HL-60 (cell line): ENCODE results near the gene TRIO.

Experiments used
- POLR2AphosphoS5 ChIP-seq: IDR thresholded peaks from 2 replicates; pipeline ENCODE4 v1.6.1; 2012; ENCODE audit warnings: low read depth
- TF ChIP-seq, protein P1 (sequence below): IDR thresholded peaks from one replicate; pipeline ENCODE4 v1.5.1; 2011; ENCODE audit warnings: low read length, control low read depth, inconsistent platforms; ENCODE audit not compliant: insufficient read depth

DNA sequence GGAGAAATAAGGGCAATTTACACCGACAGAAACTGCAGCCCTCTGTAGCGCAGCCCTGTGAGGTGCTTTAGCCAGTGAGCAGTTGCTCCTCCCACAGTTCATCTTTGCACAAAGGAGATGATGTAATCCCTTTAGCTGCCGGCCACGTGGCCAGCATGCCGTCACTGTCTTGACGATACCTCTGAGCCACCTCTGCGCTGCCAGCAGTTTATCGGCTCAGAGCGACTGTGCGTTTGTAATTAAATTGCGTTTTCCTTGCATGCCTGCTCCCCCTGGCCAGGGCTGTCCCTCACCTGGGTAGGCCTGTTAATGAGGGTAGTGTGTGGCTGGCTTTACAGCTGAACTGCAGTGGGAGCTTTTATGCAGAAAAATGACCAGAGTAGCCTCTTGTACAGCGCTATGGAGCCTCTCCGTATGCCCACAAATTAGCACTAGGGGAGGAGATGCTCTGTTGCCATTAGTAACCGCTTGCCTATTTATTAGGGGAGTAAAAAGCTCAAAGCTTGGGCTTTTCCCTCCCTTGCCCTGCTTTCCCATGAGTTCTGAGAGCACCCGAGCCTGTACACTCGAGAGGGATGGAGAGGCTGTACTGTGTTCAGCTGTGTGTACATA, 107.0 kb downstream of the TRIO start:
- TF ChIP-seq, protein P1, sequence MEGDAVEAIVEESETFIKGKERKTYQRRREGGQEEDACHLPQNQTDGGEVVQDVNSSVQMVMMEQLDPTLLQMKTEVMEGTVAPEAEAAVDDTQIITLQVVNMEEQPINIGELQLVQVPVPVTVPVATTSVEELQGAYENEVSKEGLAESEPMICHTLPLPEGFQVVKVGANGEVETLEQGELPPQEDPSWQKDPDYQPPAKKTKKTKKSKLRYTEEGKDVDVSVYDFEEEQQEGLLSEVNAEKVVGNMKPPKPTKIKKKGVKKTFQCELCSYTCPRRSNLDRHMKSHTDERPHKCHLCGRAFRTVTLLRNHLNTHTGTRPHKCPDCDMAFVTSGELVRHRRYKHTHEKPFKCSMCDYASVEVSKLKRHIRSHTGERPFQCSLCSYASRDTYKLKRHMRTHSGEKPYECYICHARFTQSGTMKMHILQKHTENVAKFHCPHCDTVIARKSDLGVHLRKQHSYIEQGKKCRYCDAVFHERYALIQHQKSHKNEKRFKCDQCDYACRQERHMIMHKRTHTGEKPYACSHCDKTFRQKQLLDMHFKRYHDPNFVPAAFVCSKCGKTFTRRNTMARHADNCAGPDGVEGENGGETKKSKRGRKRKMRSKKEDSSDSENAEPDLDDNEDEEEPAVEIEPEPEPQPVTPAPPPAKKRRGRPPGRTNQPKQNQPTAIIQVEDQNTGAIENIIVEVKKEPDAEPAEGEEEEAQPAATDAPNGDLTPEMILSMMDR, result no peak
- no peak for TF ChIP-seq POLR2AphosphoS5
